Neuronal stem cell (in vitro differentiated cells): ENCODE results near the gene GNLY.
"Not testable (repeated sequence)": the region's sequence is repeated elsewhere in the genome, so short reads cannot be mapped to it uniquely, and the experiment has no call there.

Experiments
- DNase-seq: peaks from one replicate; pipeline ENCODE4 v3.0.0-alpha.2; 2013; ENCODE audit warnings: low spot score
- H2AFZ ChIP-seq: one replicate; pipeline ENCODE4 v1.6.1; 2013; ENCODE audit warnings: mild to moderate bottlenecking, low read length, inconsistent platforms
- H2AK5ac ChIP-seq: 2 replicates; pipeline ENCODE4 v1.6.1; 2013; ENCODE audit warnings: low read depth, mild to moderate bottlenecking, inconsistent platforms, low read length, moderate library complexity, mixed read lengths
- H2BK120ac ChIP-seq: 2 replicates; pipeline ENCODE4 v1.6.1; 2013; ENCODE audit warnings: low read depth, mild to moderate bottlenecking, inconsistent platforms, low read length, moderate library complexity, mixed read lengths
- H2BK12ac ChIP-seq: one replicate; pipeline ENCODE4 v1.6.1; 2013; ENCODE audit warnings: low read length, inconsistent platforms
- H2BK15ac ChIP-seq: 2 replicates; pipeline ENCODE4 v1.6.1; 2013; ENCODE audit warnings: mild to moderate bottlenecking, low read length, inconsistent platforms, mixed read lengths
- H2BK5ac ChIP-seq: one replicate; pipeline ENCODE4 v1.6.1; 2013; ENCODE audit warnings: inconsistent platforms, mild to moderate bottlenecking, low read length, moderate library complexity
- H3K14ac ChIP-seq: one replicate; pipeline ENCODE4 v1.6.1; 2013; ENCODE audit warnings: low read length, inconsistent platforms
- H3K18ac ChIP-seq: 2 replicates; pipeline ENCODE4 v1.6.1; 2013; ENCODE audit warnings: low read length, inconsistent platforms
- H3K23ac ChIP-seq: 2 replicates; pipeline ENCODE4 v1.6.1; 2013; ENCODE audit warnings: low read depth, mild to moderate bottlenecking, mixed read lengths, low read length, inconsistent platforms; ENCODE audit not compliant: poor library complexity
- H3K27ac ChIP-seq: replicated peaks from 3 replicates; pipeline ENCODE4 v1.5.1; 2013; ENCODE audit warnings: low read length, inconsistent platforms
- H3K27me3 ChIP-seq, 3 experiments: 2 replicates each; pipeline ENCODE4 v1.6.1; 2013; ENCODE audit warnings: low read length in 3 of 3, mild to moderate bottlenecking in 2 of 3, inconsistent platforms in 1 of 3, low read depth in 1 of 3, mixed read lengths in 1 of 3, moderate library complexity in 1 of 3; ENCODE audit not compliant: control insufficient read depth in 3 of 3, insufficient read depth in 3 of 3
- H3K36me3 ChIP-seq, 2 donors: replicated peaks in 1 of 2; 2 replicates each; pipeline ENCODE4 v1.6.1; 2013; ENCODE audit warnings: low read length in 2 of 2; ENCODE audit not compliant: control insufficient read depth in 2 of 2, insufficient read depth in 2 of 2
- H3K4ac ChIP-seq: 2 replicates; pipeline ENCODE4 v1.6.1; 2013; ENCODE audit warnings: inconsistent platforms, mild to moderate bottlenecking, low read length, moderate library complexity
- H3K4me1 ChIP-seq, 2 donors: 1 replicate in 1 of 2; 2 replicates in 1 of 2; pipeline ENCODE4 v1.6.1; 2013; ENCODE audit warnings: low read length in 2 of 2, low read depth in 1 of 2; ENCODE audit not compliant: control insufficient read depth in 2 of 2, insufficient read depth in 1 of 2
- H3K4me2 ChIP-seq: one replicate; pipeline ENCODE4 v1.6.1; 2013; ENCODE audit warnings: mild to moderate bottlenecking, low read length, inconsistent platforms; ENCODE audit not compliant: insufficient read depth, poor library complexity, severe bottlenecking
- H3K4me3 ChIP-seq, 2 donors: 2 replicates each; pipeline ENCODE4 v1.5.1; 2013; ENCODE audit warnings: low read length in 2 of 2, mild to moderate bottlenecking in 2 of 2, inconsistent platforms in 1 of 2, moderate library complexity in 1 of 2
- H3K79me1 ChIP-seq: one replicate; pipeline ENCODE4 v1.6.1; 2013; ENCODE audit warnings: low read depth, mild to moderate bottlenecking, inconsistent platforms, low read length, moderate library complexity
- H3K9ac ChIP-seq: one replicate; pipeline ENCODE4 v1.6.1; 2013; ENCODE audit warnings: mild to moderate bottlenecking, low read depth, low read length, inconsistent platforms; ENCODE audit not compliant: poor library complexity
- H3K9me3 ChIP-seq, 2 donors: replicated peaks in 1 of 2; 2 replicates each; pipeline versions ENCODE3 to v1.6.1; 2013; ENCODE audit warnings: low read length in 2 of 2, mild to moderate bottlenecking in 2 of 2, inconsistent platforms in 1 of 2, low read depth in 1 of 2, mixed read lengths in 1 of 2, moderate library complexity in 1 of 2; ENCODE audit not compliant: control insufficient read depth in 2 of 2, insufficient read depth in 1 of 2
- H4K8ac ChIP-seq: one replicate; pipeline ENCODE4 v1.6.1; 2013; ENCODE audit warnings: low read depth, mild to moderate bottlenecking, inconsistent platforms, low read length, moderate library complexity
- H4K91ac ChIP-seq: one replicate; pipeline ENCODE4 v1.6.1; 2013; ENCODE audit warnings: low read length, low read depth, mild to moderate bottlenecking, inconsistent platforms; ENCODE audit not compliant: poor library complexity
- WGBS, 2 donors: extraction: QIAGEN DNeasy Blood & Tissue Kit; methylation state at CpG; one replicate each; pipeline ENCODE4 v1.1.7; 2013; ENCODE audit warnings: missing lambda C conversion rate in 2 of 2, mixed read lengths in 1 of 2; ENCODE audit not compliant: insufficient read length in 2 of 2, insufficient replicate concordance in 1 of 2; ENCODE audit errors: extremely low coverage in 2 of 2; 5-methylcytosine and 5-hydroxymethylcytosine counted together

GNLY gene

GRCh38 chr2:85668009-85668856, 25.9 kb upstream of the GNLY start, which contains the start of gene SFTPB:
Gene SFTPB, minus strand, starts transcription at chr2:85668199. Its CDS starts 16 bp downstream, at chr2:85668183.
- Histone ChIP-seq H3K14ac (no peak within 1 kb of the TSS), H3K27ac (no peak within 1 kb of the TSS), H3K36me3 (no peaks in the 10 kb centered on the region), H2AK5ac (peak within 1 kb of the TSS; percentile 46), H3K23ac (peak within 1 kb of the TSS; percentile 14), H2BK120ac (no peak within 1 kb of the TSS), H3K18ac (peak within 1 kb of the TSS; percentile 54), H2BK12ac (no peak within 1 kb of the TSS), H3K4me1 (no peaks in the 10 kb centered on the region), H3K9me3 (no peaks in the 10 kb centered on the region), H2BK15ac (no peak within 1 kb of the TSS), H3K4me2 (no peak within 1 kb of the TSS), H3K4ac (no peak within 1 kb of the TSS), H3K27me3 (peaks cover 0 to 4% (median 0%) of the 10 kb centered on the region in 3 experiments), H2AFZ (no peak within 1 kb of the TSS), H2BK5ac (no peak within 1 kb of the TSS), H3K4me3 (no peak within 1 kb of the TSS), H4K8ac (no peak within 1 kb of the TSS), H4K91ac (no peak within 1 kb of the TSS), H3K79me1 (no peaks in the 10 kb centered on the region), H3K9ac (no peak within 1 kb of the TSS)
- WGBS, 2 donors = no CpG with 5 or more reads among the region's 5 CpGs
- DNase-seq = no peak

GRCh38 chr2:85668857-85669142, 25.4 kb upstream of the GNLY start:
- H3K9ac ChIP-seq = no peak overlapping the region
- no peak overlapping the region for H2BK12ac ChIP-seq
- H2AFZ ChIP-seq = no peak overlapping the region
- H3K4ac ChIP-seq = no peak overlapping the region
- no peaks in the 10 kb centered on the region for H3K4me1 ChIP-seq
- no peaks in the 10 kb centered on the region for H3K36me3 ChIP-seq
- H3K4me2 ChIP-seq = no peak overlapping the region
- H2BK5ac ChIP-seq = no peak overlapping the region
- H3K23ac ChIP-seq = no peak overlapping the region
- no peak overlapping the region for H4K8ac ChIP-seq
- no peak overlapping the region for H3K4me3 ChIP-seq
- no peak for DNase-seq
- WGBS, 2 donors = no CpG with 5 or more reads among the region's 3 CpGs
- H4K91ac ChIP-seq = no peak overlapping the region
- H2AK5ac ChIP-seq = no peak overlapping the region
- H3K27ac ChIP-seq = no peak overlapping the region
- no peak overlapping the region for H2BK120ac ChIP-seq
- H2BK15ac ChIP-seq = no peak overlapping the region
- H3K18ac ChIP-seq = no peak overlapping the region
- no peak overlapping the region for H3K14ac ChIP-seq
- H3K79me1 ChIP-seq = no peaks in the 10 kb centered on the region
- no peaks in the 10 kb centered on the region for H3K9me3 ChIP-seq
- peaks cover 0 to 4% (median 0%) of the 10 kb centered on the region in 3 experiments for H3K27me3 ChIP-seq

- no peak overlapping the region for H3K9ac ChIP-seq
- H3K27me3 ChIP-seq = peaks cover 0 to 7% (median 0%) of the 10 kb centered on the region in 3 experiments
- no peak overlapping the region for H4K8ac ChIP-seq
- no peak overlapping the region for H2BK15ac ChIP-seq
- no peak overlapping the region for H2BK120ac ChIP-seq
- no peak overlapping the region for H3K27ac ChIP-seq
- H3K18ac ChIP-seq = no peak overlapping the region
- no peak overlapping the region for H4K91ac ChIP-seq
- H2AK5ac ChIP-seq = no peak overlapping the region
- H3K4me3 ChIP-seq = no peak overlapping the region
- no peaks in the 10 kb centered on the region for H3K4me1 ChIP-seq
- H2AFZ ChIP-seq = no peak overlapping the region
- no peak overlapping the region for H3K14ac ChIP-seq
- no peak for DNase-seq
- no peaks in the 10 kb centered on the region for H3K36me3 ChIP-seq
- H3K23ac ChIP-seq = no peak overlapping the region
- H2BK5ac ChIP-seq = no peak overlapping the region
- no peak overlapping the region for H3K4me2 ChIP-seq
- no peaks in the 10 kb centered on the region for H3K9me3 ChIP-seq
- no CpG with 5 or more reads among the region's 5 CpGs for whole genome bisulfite sequencing, 2 donors
- no peaks in the 10 kb centered on the region for H3K79me1 ChIP-seq
- H3K4ac ChIP-seq = no peak overlapping the region
- no peak overlapping the region for H2BK12ac ChIP-seq
Measured at GRCh38 chr2:85669549-85669948, 24.6 kb upstream of the GNLY start.

GRCh38 chr2:85670416-85670815, 23.7 kb upstream of the GNLY start:
- H4K8ac ChIP-seq, H3K9me3 ChIP-seq, H2BK12ac ChIP-seq, DNase-seq, H3K18ac ChIP-seq, H3K27ac ChIP-seq, H4K91ac ChIP-seq, H3K4me2 ChIP-seq, H2BK5ac ChIP-seq, H2BK120ac ChIP-seq, H3K79me1 ChIP-seq, H3K4me3 ChIP-seq, H3K36me3 ChIP-seq, H3K4me1 ChIP-seq, H3K23ac ChIP-seq, H2BK15ac ChIP-seq, H2AFZ ChIP-seq, H3K14ac ChIP-seq, H3K4ac ChIP-seq, H3K9ac ChIP-seq: not testable (repeated sequence)
- no CpG with 5 or more reads among the region's 13 CpGs for WGBS, 2 donors
- peaks cover 0 to 13% (median 0%) of the 10 kb centered on the region in 3 experiments for H3K27me3 ChIP-seq
- H2AK5ac ChIP-seq = peak overlapping the region; percentile 72
